HG03571 (cell line): ENCODE results near the gene SNN.

Source experiments
- ATAC-seq: cut with Tn5 transposase; IDR thresholded peaks from one replicate; pipeline ENCODE4 v1.9.1; 2021; ENCODE audit not compliant: unreplicated experiment

The SNN gene

DNA sequence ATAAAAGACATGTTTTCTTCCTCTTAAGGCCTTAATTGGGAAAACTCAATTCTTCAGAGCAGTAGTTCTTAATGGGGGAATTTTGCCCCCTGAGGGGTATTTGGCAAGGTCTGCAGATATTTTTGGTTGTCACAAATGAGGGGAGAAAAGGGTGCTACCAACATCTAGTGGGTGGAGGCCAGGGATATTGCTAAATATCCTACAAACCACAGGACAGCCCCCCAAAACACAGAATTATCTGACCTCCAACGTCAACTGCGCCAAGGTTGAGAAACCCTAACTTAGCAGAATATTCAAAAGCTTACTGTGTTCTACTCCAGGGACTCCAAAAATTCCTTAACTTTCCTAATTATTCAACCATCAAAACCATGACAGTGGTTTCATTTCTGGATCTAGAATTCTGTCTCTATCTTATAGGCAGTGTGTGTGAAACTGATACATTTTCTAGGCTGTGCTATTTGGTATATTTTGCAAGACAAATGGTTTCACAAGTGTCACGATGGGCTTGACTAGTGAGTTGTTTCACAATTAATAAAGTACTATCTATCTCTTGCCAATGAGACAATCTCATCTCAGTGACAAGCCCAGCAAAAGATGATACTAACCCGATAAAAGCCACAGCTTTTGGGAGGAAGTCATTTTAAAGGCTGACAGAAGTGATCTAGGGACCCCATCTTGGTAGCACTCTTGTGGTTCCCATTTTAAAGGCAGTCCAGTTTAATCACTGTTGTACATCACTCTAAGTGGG is 59.7 kb downstream of the SNN start:
- ATAC-seq: no peak
